K562 (cell line): Measurements from ENCODE around the gene EGF. TPM values are rescaled to one million over a fixed set of nuclear protein-coding genes. Genes with fewer than 3 reads are reported as not detected.

Experiments used
- ATF2 ChIP-seq: sonication (generic); formaldehyde crosslinking; IDR thresholded peaks from 2 replicates; pipeline ENCODE4 v1.8.1; 2022; ENCODE audit warnings: missing genetic modification reagents
- BACH1 ChIP-seq: fragments of 200-800 bp; sonication (Bioruptor generic); IDR thresholded peaks from 2 replicates; pipeline ENCODE4 v1.6.1; 2016; ENCODE audit warnings: missing genetic modification characterization, missing compliant biosample characterization
- CHAMP1 ChIP-seq: fragments of 450-650 bp; IDR thresholded peaks from 2 replicates; pipeline ENCODE4 v1.6.1; 2016; ENCODE audit warnings: mild to moderate bottlenecking
- ELK1 ChIP-seq: sonication (generic); formaldehyde crosslinking; IDR thresholded peaks from 2 replicates; pipeline ENCODE4 v1.8.1; 2022; ENCODE audit warnings: missing genetic modification reagents
- EP400 ChIP-seq: fragments of 450-650 bp; IDR thresholded peaks from 2 replicates; pipeline ENCODE4 v1.6.1; 2017; ENCODE audit warnings: antibody characterized with exemption, mild to moderate bottlenecking, moderate library complexity
- GTF2A2 ChIP-seq: IDR thresholded peaks from 2 replicates; pipeline ENCODE4 v1.6.1; 2016; ENCODE audit warnings: mild to moderate bottlenecking, missing genetic modification characterization, missing compliant biosample characterization
- JUNB ChIP-seq: fragments of 450-650 bp; formaldehyde crosslinking; conservative IDR thresholded peaks from 2 replicates; pipeline ENCODE4 v1.4.0; 2020; ENCODE audit warnings: mild to moderate bottlenecking
- JUND ChIP-seq, 2 experiments: IDR thresholded peaks; 2 replicates in 1 of 2; 3 replicates in 1 of 2; pipeline ENCODE4 v1.6.1; 2011; ENCODE audit warnings: borderline replicate concordance in 2 of 2, low read depth in 2 of 2, low read length in 2 of 2, improper control_type of control experiment in 1 of 2, missing biosample characterization in 1 of 2, missing genetic modification characterization in 1 of 2, missing genetic modification reagents in 1 of 2
- MAFG ChIP-seq: fragments of 450-650 bp; conservative IDR thresholded peaks from 2 replicates; pipeline ENCODE4 v1.6.1; 2016; ENCODE audit warnings: missing genetic modification characterization, missing compliant biosample characterization
- MED1 ChIP-seq: sonication (generic); formaldehyde crosslinking; IDR thresholded peaks from 2 replicates; pipeline ENCODE4 v1.8.1; 2023; ENCODE audit warnings: missing genetic modification reagents, borderline replicate concordance
- MYBL2 ChIP-seq, 2 experiments: fragments of 450-650 bp in 1 of 2; sonication (generic) in 1 of 2; formaldehyde crosslinking in 1 of 2; IDR thresholded peaks; 2 replicates each; pipeline versions ENCODE4 v1.6.1 to v1.8.1; 2017 to 2022; ENCODE audit warnings: borderline replicate concordance in 1 of 2, inconsistent platforms in 1 of 2, low read depth in 1 of 2, mild to moderate bottlenecking in 1 of 2, missing genetic modification reagents in 1 of 2, moderate library complexity in 1 of 2
- NONO ChIP-seq, 2 experiments: fragments of 200-400 bp in 1 of 2; fragments of 450-650 bp in 1 of 2; formaldehyde crosslinking in 1 of 2; IDR thresholded peaks; 2 replicates each; pipeline ENCODE4 v1.6.1; 2017; ENCODE audit warnings: low read depth in 2 of 2, mild to moderate bottlenecking in 2 of 2, moderate library complexity in 2 of 2, low read length in 1 of 2
- OTX1 ChIP-seq: fragments of 450-650 bp; formaldehyde crosslinking; IDR thresholded peaks from 2 replicates; pipeline ENCODE4 v1.4.0; 2022; ENCODE audit warnings: mild to moderate bottlenecking
- PHF8 ChIP-seq: fragments of 200-600 bp; sonication (generic); IDR thresholded peaks from 2 replicates; pipeline ENCODE4 v1.6.1; 2012; ENCODE audit warnings: mixed run types, mild to moderate bottlenecking, inconsistent platforms, low read length, moderate library complexity, borderline replicate concordance
- POLR3G ChIP-seq: IDR thresholded peaks from 2 replicates; pipeline ENCODE4 v1.6.1; 2011; ENCODE audit not compliant: insufficient read length, insufficient replicate concordance; ENCODE audit errors: extremely low read depth
- PPARD ChIP-seq: fragments of 250-450 bp; sonication (Bioruptor Pico); IDR thresholded peaks from 2 replicates; pipeline ENCODE4 v1.8.0; 2022; ENCODE audit warnings: inconsistent platforms, mild to moderate bottlenecking, moderate library complexity
- SMAD3 ChIP-seq: fragments of 450-650 bp; formaldehyde crosslinking; conservative IDR thresholded peaks from 2 replicates; pipeline ENCODE4 v1.4.0; 2020; ENCODE audit warnings: mild to moderate bottlenecking
- SRSF9 ChIP-seq: fragments of 200-400 bp; formaldehyde crosslinking; IDR thresholded peaks from 2 replicates; pipeline ENCODE4 v1.6.1; 2017; ENCODE audit warnings: low read depth, low read length, borderline replicate concordance
- ZFX ChIP-seq: sonication (generic); formaldehyde crosslinking; IDR thresholded peaks from 2 replicates; pipeline ENCODE4 v1.8.0; 2022; ENCODE audit warnings: mild to moderate bottlenecking, missing genetic modification reagents, moderate library complexity
- ZNF239 ChIP-seq: fragments of 250-450 bp; sonication (Bioruptor Pico); IDR thresholded peaks from 2 replicates; pipeline ENCODE4 v1.4.0; 2020; ENCODE audit warnings: mild to moderate bottlenecking
- ZNF644 ChIP-seq: fragments of 200-800 bp; sonication (Bioruptor generic); IDR thresholded peaks from 2 replicates; pipeline ENCODE4 v1.6.1; 2016; ENCODE audit warnings: low read depth, missing genetic modification characterization, missing compliant biosample characterization
- polyA plus RNA-seq, 8 experiments: library from polyadenylated mRNA; depleted of rRNA in 4 of 8; stranded (reverse) in 5 of 8; unstranded in 3 of 8; fragments of >200 nt; fragmentation: Nextera tagmentation in 2 of 8; fragmentation: Illumina TruSeq in 1 of 8; extraction: Ambion mirVana in 2 of 8; extraction: Trizol in 1 of 8; gene quantifications; 2 replicates each; pipeline versions ENCODE4 v1.2.1 to v1.2.3, GENCODE V29; 2011 to 2014; ENCODE audit warnings: inconsistent platforms in 1 of 8, missing spikeins in 1 of 8
- total RNA-seq, 7 experiments: library from RNA; depleted of rRNA in 6 of 7; stranded (reverse); fragments of >200 nt in 6 of 7; fragmentation: Illumina TruSeq in 2 of 7; extraction: Trizol in 2 of 7; gene quantifications; 2 replicates each; pipeline versions ENCODE4 v1.2.1 to v1.2.3, GENCODE V29; 2011 to 2021; ENCODE audit warnings: low replicate concordance in 1 of 7

EGF gene
- total and polyA plus RNA-seq, 9 of the 15 experiments (the other 6 are each of a cell fraction or from before 2014, with no cell fraction given), result 0.32 to 3.1 (median 1.3) TPM

- TF ChIP-seq ZNF644 (tag) (no peak), JUNB (CRISPR knock-in tag) (no peak), ZFX (CRISPR knock-in tag) (peak; percentile 14; the same call in 1 of the 2 replicates), CHAMP1 (no peak), NONO (IDR thresholded peaks at IDR 0.05; ENCODE audit: low read depth in 2 of 2, low read length in 1 of 2) (no peak), ZNF239 (no peak), EP400 (0 out of 2 replicates have a peak, but pooled peaks have one; percentile 19), BACH1 (no peak; the same call in 1 of the 2 replicates), JUND (IDR thresholded peaks at IDR 0.05; ENCODE audit: borderline replicate concordance, low read depth, low read length) (peak; percentile 65; the same call in 1 of the 2 replicates), JUND (tag; IDR thresholded peaks at IDR 0.05; ENCODE audit: borderline replicate concordance, low read depth, low read length) (peak; percentile 1; the same call in 2 of the 3 replicates), OTX1 (CRISPR knock-in tag) (no peak), GTF2A2 (tag) (no peak), MAFG (peak; percentile 86), MED1 (CRISPR knock-in tag) (no peak), POLR3G (no peak), MYBL2 (IDR thresholded peaks at IDR 0.05; ENCODE audit: low read depth) (peak; percentile 87), MYBL2 (CRISPR knock-in tag; IDR thresholded peaks at IDR 0.05; ENCODE audit: borderline replicate concordance) (no peak), SMAD3 (CRISPR knock-in tag) (no peak), PPARD (CRISPR knock-in tag) (no peak), PHF8 (peak; percentile 29; the same call in 1 of the 2 replicates), SRSF9 (no peak), ATF2 (CRISPR knock-in tag) (no peak), ELK1 (CRISPR knock-in tag) (no peak)
Observed at GRCh38 chr4:109912706-109913595, at the start of gene EGF (continued).
